Trophoblast cell (in vitro differentiated cells and primary cell): ENCODE results near the gene RAB6B.
A peak's percentile ranks its signal among the peaks of the same experiment; 100 is the strongest.

Experiments used
- DNase-seq, 2 donors: peaks; one replicate each; pipeline ENCODE4 v3.0.0-alpha.2; 2016
- H2AFZ ChIP-seq: 2 replicates; pipeline ENCODE4 v1.6.1; 2013; ENCODE audit warnings: low read length, moderate library complexity, mild to moderate bottlenecking; ENCODE audit not compliant: insufficient read depth, poor library complexity
- H2AK5ac ChIP-seq: 2 replicates; pipeline ENCODE4 v1.6.1; 2013; ENCODE audit warnings: mild to moderate bottlenecking, low read length
- H2BK120ac ChIP-seq: 2 replicates; pipeline ENCODE4 v1.6.1; 2013; ENCODE audit warnings: low read length, mild to moderate bottlenecking, moderate library complexity; ENCODE audit not compliant: insufficient read depth, poor library complexity
- H2BK12ac ChIP-seq: 2 replicates; pipeline ENCODE4 v1.6.1; 2013; ENCODE audit warnings: mild to moderate bottlenecking, low read length, moderate library complexity
- H2BK5ac ChIP-seq: 2 replicates; pipeline ENCODE4 v1.6.1; 2013; ENCODE audit warnings: low read length, low read depth, moderate library complexity, mild to moderate bottlenecking; ENCODE audit not compliant: poor library complexity
- H3K14ac ChIP-seq: 2 replicates; pipeline ENCODE4 v1.6.1; 2013; ENCODE audit warnings: mild to moderate bottlenecking, low read length
- H3K18ac ChIP-seq: 2 replicates; pipeline ENCODE4 v1.6.1; 2013; ENCODE audit warnings: mild to moderate bottlenecking, low read length
- H3K23ac ChIP-seq: 2 replicates; pipeline ENCODE4 v1.6.1; 2013; ENCODE audit warnings: low read length
- H3K27ac ChIP-seq: 2 replicates; pipeline ENCODE4 v1.5.1; 2013; ENCODE audit warnings: low read depth, mild to moderate bottlenecking, inconsistent platforms, low read length, moderate library complexity
- H3K27me3 ChIP-seq: 2 replicates; pipeline ENCODE4 v1.6.1; 2013; ENCODE audit warnings: inconsistent platforms, mild to moderate bottlenecking, low read length, moderate library complexity; ENCODE audit not compliant: insufficient read depth
- H3K36me3 ChIP-seq, 2 experiments: 1 replicate in 1 of 2; 2 replicates in 1 of 2; pipeline ENCODE4 v1.6.1; 2013; ENCODE audit warnings: low read length in 2 of 2, mild to moderate bottlenecking in 2 of 2, moderate library complexity in 1 of 2; ENCODE audit not compliant: insufficient read depth in 2 of 2, control insufficient read depth in 1 of 2
- H3K4ac ChIP-seq: 2 replicates; pipeline ENCODE4 v1.6.1; 2013; ENCODE audit warnings: low read depth, mild to moderate bottlenecking, low read length, moderate library complexity
- H3K4me1 ChIP-seq, 2 experiments: 1 replicate in 1 of 2; 2 replicates in 1 of 2; pipeline ENCODE4 v1.6.1; 2013; ENCODE audit warnings: low read length in 2 of 2, mild to moderate bottlenecking in 2 of 2, moderate library complexity in 1 of 2; ENCODE audit not compliant: insufficient read depth in 2 of 2, control insufficient read depth in 1 of 2
- H3K4me2 ChIP-seq: 2 replicates; pipeline ENCODE4 v1.6.1; 2013; ENCODE audit warnings: inconsistent platforms, mild to moderate bottlenecking, low read length, moderate library complexity
- H3K4me3 ChIP-seq: 2 replicates; pipeline ENCODE4 v1.5.1; 2013; ENCODE audit warnings: mild to moderate bottlenecking, low read depth, low read length, inconsistent platforms
- H3K79me1 ChIP-seq: one replicate; pipeline ENCODE4 v1.6.1; 2013; ENCODE audit warnings: low read length
- H3K79me2 ChIP-seq: 2 replicates; pipeline ENCODE4 v1.6.1; 2013; ENCODE audit warnings: low read length, mild to moderate bottlenecking; ENCODE audit not compliant: control insufficient read depth, insufficient read depth, poor library complexity
- H3K9ac ChIP-seq: 2 replicates; pipeline ENCODE4 v1.6.1; 2013; ENCODE audit warnings: mild to moderate bottlenecking, low read length
- H3K9me3 ChIP-seq: 2 replicates; pipeline ENCODE4 v1.6.1; 2013; ENCODE audit warnings: low read depth, mild to moderate bottlenecking, control low read depth, inconsistent platforms, low read length; ENCODE audit not compliant: insufficient read depth
- H4K12ac ChIP-seq: 2 replicates; pipeline ENCODE4 v1.6.1; 2013; ENCODE audit warnings: low read depth, mild to moderate bottlenecking, low read length, moderate library complexity
- H4K8ac ChIP-seq: 2 replicates; pipeline ENCODE4 v1.6.1; 2013; ENCODE audit warnings: low read depth, mild to moderate bottlenecking, low read length, moderate library complexity
- H4K91ac ChIP-seq: one replicate; pipeline ENCODE4 v1.6.1; 2013; ENCODE audit warnings: low read depth, mild to moderate bottlenecking, low read length, moderate library complexity
- WGBS: extraction: QIAGEN DNeasy Blood & Tissue Kit; methylation state at CpG from one replicate; pipeline ENCODE4 v1.1.7; 2013; ENCODE audit warnings: missing lambda C conversion rate; ENCODE audit not compliant: insufficient read length, insufficient coverage; ENCODE audit errors: extremely low coverage; 5-methylcytosine and 5-hydroxymethylcytosine counted together

Gene RAB6B

DNA sequence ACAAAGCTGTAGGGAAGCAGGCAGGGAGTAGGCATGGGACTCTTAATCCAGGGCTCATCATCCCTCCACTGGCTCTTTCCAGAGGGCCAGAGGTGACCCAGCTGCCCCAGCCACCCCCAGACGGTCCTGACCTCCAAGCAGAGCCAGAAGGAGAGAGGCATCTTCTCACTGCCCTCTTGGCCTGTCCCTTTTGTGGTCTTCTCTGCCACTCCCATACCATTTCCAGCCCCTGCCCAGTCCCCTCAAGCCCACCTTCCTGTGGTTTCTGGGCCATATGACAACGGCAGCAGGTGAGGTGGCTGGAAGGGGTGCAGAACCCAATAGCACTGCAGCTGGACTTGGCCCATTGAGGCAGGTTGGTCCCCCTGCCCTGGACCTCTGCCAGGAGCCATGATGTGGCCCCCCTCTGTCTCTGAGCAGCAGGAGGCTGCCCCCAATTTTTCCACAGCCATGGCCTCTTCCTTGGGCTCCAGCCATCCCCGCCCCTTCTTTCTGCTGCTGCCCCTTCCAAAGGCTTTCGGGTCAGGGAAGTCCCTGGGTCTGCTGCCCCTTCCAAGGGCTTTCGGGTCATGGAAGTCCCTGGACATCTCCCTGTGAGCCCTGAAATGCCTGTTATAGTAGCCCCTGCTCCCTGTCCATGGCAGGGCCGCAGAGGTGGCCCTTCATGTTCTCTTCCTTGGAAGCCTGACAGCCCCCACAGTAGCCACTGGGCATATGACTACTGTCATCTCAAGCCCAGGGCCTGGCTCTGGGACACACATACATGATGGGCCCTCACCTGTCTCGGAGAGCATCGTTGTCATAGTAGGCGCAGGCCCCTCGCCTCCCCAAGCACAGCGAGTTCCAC, 39.5 kb upstream of the RAB6B start:
- Histone ChIP-seq H3K18ac (no peak overlapping the region), H2AFZ (no peak overlapping the region), H3K4ac (no peak overlapping the region), H3K27ac (no peak overlapping the region), H3K4me2 (no peak overlapping the region), H3K4me3 (no peak overlapping the region), H3K27me3 (no peaks in the 10 kb centered on the region), H3K36me3 (peaks cover 76 to 78% of the 10 kb centered on the region in 2 experiments), H4K91ac (no peak overlapping the region), H2BK120ac (no peak overlapping the region), H4K8ac (no peak overlapping the region), H3K9ac (no peak overlapping the region), H2AK5ac (no peak overlapping the region), H3K79me2 (no peaks in the 10 kb centered on the region), H2BK5ac (no peak overlapping the region), H3K79me1 (no peaks in the 10 kb centered on the region), H3K23ac (no peak overlapping the region), H3K14ac (no peak overlapping the region), H2BK12ac (no peak overlapping the region), H4K12ac (no peak overlapping the region), H3K4me1 (peaks cover 0 to 3% of the 10 kb centered on the region in 2 experiments), H3K9me3 (no peaks in the 10 kb centered on the region)
- no peak for DNase-seq
- no CpG with 5 or more reads among the region's 11 CpGs for WGBS

DNA sequence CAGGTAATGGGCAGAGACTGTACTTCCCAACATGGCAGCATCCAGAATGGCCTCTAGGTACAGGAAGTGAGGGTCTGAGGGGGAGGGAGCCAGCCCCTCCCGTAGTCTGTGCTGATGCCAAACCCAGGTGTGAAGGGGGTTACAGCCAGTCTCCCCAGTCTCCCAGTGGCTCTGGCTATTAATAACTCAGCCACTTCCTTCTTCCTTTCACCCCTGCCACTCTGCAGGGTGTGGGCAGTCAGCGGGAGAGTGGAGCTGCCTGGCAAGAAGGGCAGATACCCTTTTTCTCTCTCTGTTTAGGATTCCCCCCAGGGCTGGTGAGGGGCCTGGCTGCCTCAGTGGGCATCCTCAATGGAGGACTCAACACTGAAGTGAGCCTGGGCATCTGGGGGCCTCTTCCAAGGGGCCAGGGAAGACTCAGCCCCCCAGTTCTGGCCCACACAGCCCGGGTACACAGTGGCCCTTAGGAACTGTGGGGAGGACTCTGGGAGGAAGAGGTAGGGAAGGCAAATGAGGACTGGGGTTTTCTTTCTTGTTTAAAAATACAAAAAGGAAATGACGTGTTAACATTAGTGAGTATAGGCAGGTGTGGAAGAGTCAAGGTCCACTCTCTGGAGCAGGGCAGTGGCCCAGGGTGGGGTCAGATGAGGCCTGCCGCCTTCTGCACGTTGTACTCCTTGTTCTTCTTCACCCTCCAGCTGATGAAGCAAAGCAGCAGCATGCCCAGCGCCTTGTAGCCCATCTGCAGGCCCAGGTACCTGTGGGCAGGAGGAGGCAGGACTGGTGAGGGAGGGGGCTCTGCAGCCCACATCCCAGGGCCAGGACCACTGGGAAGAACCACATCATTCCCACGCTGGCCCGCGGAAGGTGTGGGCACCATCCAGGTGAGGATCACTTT, 38.6 kb upstream of the RAB6B start:
- no peaks in the 10 kb centered on the region for H3K79me1 ChIP-seq
- no peak overlapping the region for H3K4me2 ChIP-seq
- peaks cover 68 to 72% of the 10 kb centered on the region in 2 experiments for H3K36me3 ChIP-seq
- H4K8ac ChIP-seq, result no peak overlapping the region
- H3K4me3 ChIP-seq, result no peak overlapping the region
- no peak overlapping the region for H2BK5ac ChIP-seq
- H4K91ac ChIP-seq, result no peak overlapping the region
- no peak overlapping the region for H4K12ac ChIP-seq
- no peak for DNase-seq
- no peak overlapping the region for H3K23ac ChIP-seq
- no peak overlapping the region for H3K4ac ChIP-seq
- no peak overlapping the region for H2BK120ac ChIP-seq
- no peaks in the 10 kb centered on the region for H3K79me2 ChIP-seq
- no peaks in the 10 kb centered on the region for H3K27me3 ChIP-seq
- no peaks in the 10 kb centered on the region for H3K9me3 ChIP-seq
- H2AFZ ChIP-seq, result no peak overlapping the region
- no peak overlapping the region for H2BK12ac ChIP-seq
- H3K14ac ChIP-seq, result no peak overlapping the region
- H2AK5ac ChIP-seq, result no peak overlapping the region
- no peak overlapping the region for H3K9ac ChIP-seq
- no CpG with 5 or more reads among the region's 10 CpGs for WGBS
- H3K4me1 ChIP-seq, result peaks cover 0 to 3% of the 10 kb centered on the region in 2 experiments
- no peak overlapping the region for H3K27ac ChIP-seq
- H3K18ac ChIP-seq, result no peak overlapping the region

DNA sequence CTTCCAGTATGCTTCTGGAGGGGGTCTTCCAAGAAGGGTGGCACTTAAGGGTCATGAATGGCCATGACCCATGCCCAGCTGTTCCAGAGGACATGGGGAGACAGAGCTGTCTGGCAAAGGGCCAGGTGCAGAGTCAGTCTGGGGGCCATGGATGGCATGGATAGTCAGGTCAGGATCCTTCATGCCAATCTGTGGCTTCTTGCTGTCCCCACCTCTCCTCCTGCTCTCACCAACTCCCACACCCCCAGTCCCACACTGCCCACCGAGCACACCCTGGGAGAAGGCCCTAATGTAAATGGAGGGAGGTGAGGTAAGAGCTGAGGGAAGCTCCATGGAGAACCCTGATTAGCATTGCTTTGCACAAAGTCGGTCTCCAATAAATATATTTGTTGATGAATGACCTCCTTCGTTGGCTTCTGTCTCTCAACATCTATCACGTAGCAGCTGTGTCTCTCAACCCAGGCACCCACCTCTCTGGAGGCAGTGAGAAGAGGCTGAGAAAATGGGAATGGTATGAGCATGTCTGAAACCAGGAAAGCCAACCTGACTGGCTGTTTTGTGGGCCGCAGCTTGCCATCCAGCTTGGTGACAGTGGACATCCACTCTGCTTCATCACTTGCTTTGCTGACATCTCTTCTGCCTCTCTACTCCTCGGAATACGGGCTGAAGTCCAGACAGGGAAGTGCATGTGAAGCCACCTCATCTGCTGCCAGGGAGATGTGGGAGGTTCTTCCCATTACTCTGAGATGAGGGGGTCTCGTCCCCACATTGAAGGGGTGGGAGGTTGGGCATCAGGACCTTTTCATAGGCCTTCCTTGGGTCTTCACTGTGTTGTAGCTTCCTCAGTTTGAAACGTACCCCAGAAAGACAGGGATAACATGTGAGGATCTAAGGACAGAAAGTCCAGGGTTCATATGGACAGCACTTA, 37.7 kb upstream of the RAB6B start:
- no peak overlapping the region for H3K4me2 ChIP-seq
- H3K79me1 ChIP-seq, result no peaks in the 10 kb centered on the region
- H2BK5ac ChIP-seq, result no peak overlapping the region
- H3K4me3 ChIP-seq, result no peak overlapping the region
- H2BK120ac ChIP-seq, result no peak overlapping the region
- no peak overlapping the region for H2AK5ac ChIP-seq
- no peak overlapping the region for H3K27ac ChIP-seq
- no peak overlapping the region for H4K91ac ChIP-seq
- H3K79me2 ChIP-seq, result no peaks in the 10 kb centered on the region
- H3K4ac ChIP-seq, result no peak overlapping the region
- no peak overlapping the region for H3K23ac ChIP-seq
- H3K9ac ChIP-seq, result no peak overlapping the region
- H3K4me1 ChIP-seq, result peaks cover 2 to 3% of the 10 kb centered on the region in 2 experiments
- no CpG with 5 or more reads among the region's 9 CpGs for WGBS
- peaks cover 58 to 63% of the 10 kb centered on the region in 2 experiments for H3K36me3 ChIP-seq
- H2BK12ac ChIP-seq, result no peak overlapping the region
- no peak overlapping the region for H3K18ac ChIP-seq
- no peak overlapping the region for H4K12ac ChIP-seq
- no peak overlapping the region for H3K14ac ChIP-seq
- no peaks in the 10 kb centered on the region for H3K9me3 ChIP-seq
- H3K27me3 ChIP-seq, result no peaks in the 10 kb centered on the region
- no peak overlapping the region for H4K8ac ChIP-seq
- peak in 1 of 2 donors; percentile 2 for DNase-seq
- no peak overlapping the region for H2AFZ ChIP-seq

DNA sequence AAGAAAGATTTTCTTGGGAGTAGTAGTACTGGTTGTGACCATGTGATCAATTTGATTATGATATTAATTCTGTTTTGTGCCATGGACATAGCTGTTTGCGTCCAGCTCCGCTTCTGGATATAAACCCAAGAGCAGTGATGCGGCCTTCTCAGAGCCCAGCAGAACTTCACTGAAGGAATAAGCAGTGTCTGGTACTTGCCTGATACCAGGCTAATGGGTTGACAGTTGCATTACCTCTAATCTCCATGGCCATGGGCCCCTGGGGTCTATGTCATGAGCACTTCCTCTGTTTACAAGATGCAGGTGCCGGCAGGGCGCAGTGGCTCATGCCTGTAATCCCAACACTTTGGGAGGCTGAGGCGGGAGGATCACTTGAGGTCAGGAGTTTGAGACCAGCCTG, 36.3 kb upstream of the RAB6B start:
- Histone ChIP-seq H3K79me2 (no peaks in the 10 kb centered on the region), H4K91ac (no peak overlapping the region), H3K36me3 (peaks cover 46 to 49% of the 10 kb centered on the region in 2 experiments)

More for the DNA sequence above, 36.3 kb upstream of the RAB6B start:
- H3K4ac ChIP-seq, result no peak overlapping the region
- no peak for DNase-seq
- no peak overlapping the region for H3K14ac ChIP-seq
- no peak overlapping the region for H2BK5ac ChIP-seq
- H3K27ac ChIP-seq, result no peak overlapping the region
- H3K18ac ChIP-seq, result no peak overlapping the region
- H3K9ac ChIP-seq, result no peak overlapping the region
- no peak overlapping the region for H2AK5ac ChIP-seq
- H4K12ac ChIP-seq, result no peak overlapping the region
- H3K79me1 ChIP-seq, result peaks cover 2% of the 10 kb centered on the region
- no peak overlapping the region for H2BK12ac ChIP-seq
- no peaks in the 10 kb centered on the region for H3K27me3 ChIP-seq
- no peak overlapping the region for H3K4me3 ChIP-seq
- H3K4me1 ChIP-seq, result peaks cover 6% of the 10 kb centered on the region in 2 experiments
- no peak overlapping the region for H2AFZ ChIP-seq
- H2BK120ac ChIP-seq, result no peak overlapping the region
- no peak overlapping the region for H4K8ac ChIP-seq
- H3K9me3 ChIP-seq, result no peaks in the 10 kb centered on the region
- no peak overlapping the region for H3K23ac ChIP-seq
- no CpG with 5 or more reads among the region's 6 CpGs for WGBS
- no peak overlapping the region for H3K4me2 ChIP-seq
